HEK293T (cell line): ENCODE measurements around the gene FMN2.

Experiments
- ARNT ChIP-seq: fragments of 450-650 bp; IDR thresholded peaks from 2 replicates; pipeline ENCODE4 v1.6.1; 2017; ENCODE audit warnings: mild to moderate bottlenecking
- BHLHE40 ChIP-seq: fragments of 450-650 bp; IDR thresholded peaks from 2 replicates; pipeline ENCODE4 v1.6.1; 2016; ENCODE audit warnings: mild to moderate bottlenecking, moderate library complexity, borderline replicate concordance
- ELF4 ChIP-seq: fragments of 450-650 bp; IDR thresholded peaks from 2 replicates; pipeline ENCODE4 v1.6.1; 2017; ENCODE audit warnings: antibody characterized with exemption
- FOXA1 ChIP-seq: fragments of 450-650 bp; IDR thresholded peaks from 2 replicates; pipeline ENCODE4 v1.6.1; 2016; ENCODE audit warnings: mild to moderate bottlenecking
- FOXK2 ChIP-seq: fragments of 450-650 bp; IDR thresholded peaks from 2 replicates; pipeline ENCODE4 v1.6.1; 2016; ENCODE audit warnings: mild to moderate bottlenecking
- FOXM1 ChIP-seq: fragments of 450-650 bp; IDR thresholded peaks from 2 replicates; pipeline ENCODE4 v1.6.1; 2017; ENCODE audit warnings: mild to moderate bottlenecking, borderline replicate concordance
- HDGF ChIP-seq: fragments of 450-650 bp; IDR thresholded peaks from 2 replicates; pipeline ENCODE4 v1.6.1; 2017; ENCODE audit warnings: antibody characterized with exemption, borderline replicate concordance
- NFRKB ChIP-seq: fragments of 450-650 bp; IDR thresholded peaks from 2 replicates; pipeline ENCODE4 v1.6.1; 2016; ENCODE audit warnings: mild to moderate bottlenecking, moderate library complexity
- PKNOX1 ChIP-seq: fragments of 450-650 bp; IDR thresholded peaks from 2 replicates; pipeline ENCODE4 v1.6.1; 2016
- SP1 ChIP-seq: fragments of 450-650 bp; IDR thresholded peaks from 2 replicates; pipeline ENCODE4 v1.6.1; 2017
- SUZ12 ChIP-seq: fragments of 450-650 bp; IDR thresholded peaks from 2 replicates; pipeline ENCODE4 v1.6.1; 2016; ENCODE audit warnings: mild to moderate bottlenecking
- TARDBP ChIP-seq: fragments of 450-650 bp; IDR thresholded peaks from 2 replicates; pipeline ENCODE4 v1.6.1; 2016
- ZNF384 ChIP-seq: fragments of 450-650 bp; IDR thresholded peaks from 2 replicates; pipeline ENCODE4 v1.6.1; 2016

- TF ChIP-seq NFRKB = no peak
- no peak for TF ChIP-seq FOXA1
- TF ChIP-seq TARDBP = no peak
- no peak for TF ChIP-seq HDGF
- TF ChIP-seq SP1 = no peak
- TF ChIP-seq FOXM1 = no peak
- TF ChIP-seq FOXK2 = no peak
- no peak for TF ChIP-seq ZNF384
- no peak for TF ChIP-seq SUZ12
- TF ChIP-seq ARNT = no peak
- no peak for TF ChIP-seq PKNOX1
- TF ChIP-seq BHLHE40 = no peak
- TF ChIP-seq ELF4 = no peak
Measured at GRCh38 chr1:240366636-240367035, 275.0 kb downstream of the FMN2 start.
